Astrocyte of the spinal cord (primary cell): ENCODE measurements around the gene CAPN9.

ENCODE experiments used
- DNase-seq: peaks from one replicate; pipeline ENCODE4 v3.0.0; 2011; ENCODE audit warnings: low read depth, low spot score
- H3K4me3 ChIP-seq: 2 replicates; pipeline ENCODE4 v1.5.1; 2011; ENCODE audit warnings: low read depth, mild to moderate bottlenecking, low read length, moderate library complexity
- in situ Hi-C: cut with HindIII; loops from 2 replicates; pipeline ENCODE4 v1.10.0; 2017; ENCODE audit warnings: low sequenced_read_pairs
- TF ChIP-seq, protein P1 (sequence below): IDR thresholded peaks from 2 replicates; pipeline ENCODE4 v1.5.1; 2012; ENCODE audit warnings: low read depth, mild to moderate bottlenecking, low read length, inconsistent platforms

CAPN9 gene

DNA sequence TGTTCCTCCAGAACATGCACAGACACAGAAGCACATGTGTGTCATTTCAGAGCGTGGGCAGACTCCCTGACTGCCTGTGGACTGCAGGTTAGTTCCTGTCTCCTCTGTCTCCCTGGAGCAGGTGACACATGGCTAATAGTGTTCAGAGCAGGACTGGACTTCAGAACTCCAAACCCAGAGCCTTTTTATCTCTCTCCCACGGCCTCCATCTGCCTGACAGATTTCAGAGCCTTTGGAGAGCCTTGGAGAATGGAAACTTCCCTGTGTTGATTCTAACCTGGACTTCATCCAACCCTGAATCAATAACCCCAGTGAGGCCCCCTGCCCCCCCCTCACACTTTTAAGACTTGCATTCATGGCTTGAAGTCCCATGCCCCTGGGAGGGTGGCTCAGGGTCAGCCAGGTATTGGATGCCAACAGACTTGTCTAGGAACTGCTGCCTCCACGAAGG, 76.8 kb downstream of the CAPN9 start:
- in situ Hi-C loops: no loop called here
- TF ChIP-seq, protein P1, sequence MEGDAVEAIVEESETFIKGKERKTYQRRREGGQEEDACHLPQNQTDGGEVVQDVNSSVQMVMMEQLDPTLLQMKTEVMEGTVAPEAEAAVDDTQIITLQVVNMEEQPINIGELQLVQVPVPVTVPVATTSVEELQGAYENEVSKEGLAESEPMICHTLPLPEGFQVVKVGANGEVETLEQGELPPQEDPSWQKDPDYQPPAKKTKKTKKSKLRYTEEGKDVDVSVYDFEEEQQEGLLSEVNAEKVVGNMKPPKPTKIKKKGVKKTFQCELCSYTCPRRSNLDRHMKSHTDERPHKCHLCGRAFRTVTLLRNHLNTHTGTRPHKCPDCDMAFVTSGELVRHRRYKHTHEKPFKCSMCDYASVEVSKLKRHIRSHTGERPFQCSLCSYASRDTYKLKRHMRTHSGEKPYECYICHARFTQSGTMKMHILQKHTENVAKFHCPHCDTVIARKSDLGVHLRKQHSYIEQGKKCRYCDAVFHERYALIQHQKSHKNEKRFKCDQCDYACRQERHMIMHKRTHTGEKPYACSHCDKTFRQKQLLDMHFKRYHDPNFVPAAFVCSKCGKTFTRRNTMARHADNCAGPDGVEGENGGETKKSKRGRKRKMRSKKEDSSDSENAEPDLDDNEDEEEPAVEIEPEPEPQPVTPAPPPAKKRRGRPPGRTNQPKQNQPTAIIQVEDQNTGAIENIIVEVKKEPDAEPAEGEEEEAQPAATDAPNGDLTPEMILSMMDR: no peak
- DNase-seq: no peak
- no peak overlapping the region for H3K4me3 ChIP-seq

DNA sequence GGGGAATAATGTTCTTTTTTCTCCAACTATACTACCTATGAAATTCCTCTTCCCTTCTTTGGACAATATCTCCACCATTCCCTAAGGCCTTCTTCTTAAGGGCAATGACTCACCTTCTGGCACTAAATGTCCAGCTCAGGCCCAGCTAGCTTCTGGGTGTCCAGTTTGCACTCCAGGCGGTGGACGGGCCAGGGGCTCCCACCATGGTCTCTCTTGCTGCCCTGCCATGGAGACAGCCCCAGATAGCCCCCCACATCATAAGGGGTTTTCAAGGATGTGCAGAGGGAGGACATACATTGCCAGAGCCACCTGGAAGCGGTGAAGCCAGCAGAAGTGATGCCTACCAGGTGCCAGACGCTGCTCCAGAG, 77.3 kb downstream of the CAPN9 start:
- peak; percentile 17 for DNase-seq
- in situ Hi-C loops: no loop called here
- H3K4me3 ChIP-seq: no peak overlapping the region
- TF ChIP-seq, protein P1: no peak

DNA sequence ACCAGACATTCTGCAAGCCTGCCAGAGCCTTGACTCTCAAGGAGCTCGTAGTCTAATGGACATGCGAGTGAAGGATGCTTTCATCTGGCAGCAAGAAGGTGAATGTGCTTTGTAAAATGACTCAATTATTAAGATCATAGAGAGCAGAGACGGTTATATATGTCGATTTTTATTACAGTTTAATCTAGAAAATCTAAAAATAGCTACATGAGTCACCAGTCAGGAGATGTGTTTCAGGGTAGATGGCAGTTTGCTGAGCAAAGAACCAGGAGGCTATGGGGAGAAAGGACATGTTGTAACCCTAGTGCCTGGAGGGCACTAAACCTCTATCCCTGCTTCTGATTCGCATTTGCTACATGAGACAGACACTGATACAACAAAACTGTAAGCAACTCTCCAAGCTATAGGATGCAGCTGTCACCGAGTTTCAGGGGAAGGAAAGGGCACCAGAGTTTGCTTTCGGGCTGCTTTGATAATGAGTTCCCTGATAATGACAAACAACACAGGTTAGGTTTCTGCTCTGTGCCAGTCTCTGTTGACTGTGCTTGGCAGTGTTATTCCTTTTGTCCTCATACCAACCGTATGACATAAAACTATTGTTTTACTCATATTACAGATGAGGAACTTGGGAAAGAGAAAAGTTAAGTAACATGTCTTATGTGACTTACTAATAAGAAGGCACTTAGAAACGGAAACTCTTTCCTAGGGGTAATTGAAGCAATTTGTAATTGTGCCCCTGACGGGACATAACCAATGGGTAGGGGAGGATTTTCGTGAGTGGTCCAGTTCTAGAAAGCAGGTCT, 77.9 kb downstream of the CAPN9 start:
- in situ Hi-C loops: no loop called here
- TF ChIP-seq, protein P1: no peak
- peak; percentile 65 for DNase-seq
- H3K4me3 ChIP-seq: no peak overlapping the region

DNA sequence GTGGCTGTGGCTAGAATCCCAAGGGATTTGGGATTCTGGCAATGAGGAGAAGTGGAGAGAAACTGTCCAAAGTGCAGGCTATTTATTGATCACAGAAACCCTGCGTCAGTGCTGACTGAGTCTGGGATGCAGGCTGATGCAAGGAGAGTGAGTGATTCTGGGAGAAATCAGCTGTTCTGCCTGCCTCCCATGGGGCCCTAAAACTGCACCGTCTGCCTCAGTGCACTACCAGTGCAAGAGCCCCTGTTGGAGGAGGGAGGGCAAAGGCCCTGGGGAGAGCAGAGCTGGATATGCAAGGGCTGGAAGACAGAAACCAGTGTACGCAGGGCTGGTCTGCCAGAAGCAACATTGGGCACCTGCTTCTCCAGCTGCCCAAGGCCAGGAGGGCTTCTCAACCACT, 78.6 kb downstream of the CAPN9 start:
- TF ChIP-seq, protein P1: no peak
- DNase-seq: no peak
- in situ Hi-C loops: no loop called here
- H3K4me3 ChIP-seq: no peak overlapping the region

DNA sequence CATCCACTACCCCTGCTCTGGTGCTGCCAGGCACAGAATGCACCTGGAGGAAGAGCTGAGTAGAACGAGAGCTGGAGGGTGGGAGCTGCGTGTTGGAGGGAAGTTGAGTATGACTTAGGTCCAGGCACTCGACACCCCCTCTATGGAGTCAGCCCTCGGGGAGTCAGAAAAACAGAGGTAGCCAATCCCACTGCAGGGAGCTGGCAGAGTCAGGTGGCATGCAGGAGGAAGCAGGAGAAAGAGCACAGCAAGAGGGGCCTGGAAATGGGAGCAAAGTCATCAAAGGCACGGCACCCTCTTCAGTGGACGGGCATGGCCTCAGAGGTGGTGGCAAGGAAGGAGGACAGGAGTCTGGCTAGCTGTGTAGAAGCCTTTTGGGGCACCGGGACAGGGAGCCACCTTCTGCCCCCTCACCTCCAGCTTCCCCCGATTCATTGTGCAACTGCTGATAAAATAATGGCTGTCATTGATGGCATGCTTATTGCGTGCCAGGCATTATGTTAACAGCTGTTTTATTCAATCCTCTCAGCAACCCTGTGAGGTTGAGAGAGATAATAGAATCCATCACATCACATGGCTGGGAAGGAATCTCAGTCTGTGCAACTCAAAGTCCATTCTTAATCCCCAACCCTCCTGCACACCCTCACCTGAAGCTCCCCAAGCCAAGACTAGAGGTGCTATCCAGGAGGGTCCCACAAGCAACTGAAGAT, 79.1 kb downstream of the CAPN9 start:
- H3K4me3 ChIP-seq: no peak overlapping the region
- in situ Hi-C loops: no loop called here
- TF ChIP-seq, protein P1: no peak
- DNase-seq: no peak

DNA sequence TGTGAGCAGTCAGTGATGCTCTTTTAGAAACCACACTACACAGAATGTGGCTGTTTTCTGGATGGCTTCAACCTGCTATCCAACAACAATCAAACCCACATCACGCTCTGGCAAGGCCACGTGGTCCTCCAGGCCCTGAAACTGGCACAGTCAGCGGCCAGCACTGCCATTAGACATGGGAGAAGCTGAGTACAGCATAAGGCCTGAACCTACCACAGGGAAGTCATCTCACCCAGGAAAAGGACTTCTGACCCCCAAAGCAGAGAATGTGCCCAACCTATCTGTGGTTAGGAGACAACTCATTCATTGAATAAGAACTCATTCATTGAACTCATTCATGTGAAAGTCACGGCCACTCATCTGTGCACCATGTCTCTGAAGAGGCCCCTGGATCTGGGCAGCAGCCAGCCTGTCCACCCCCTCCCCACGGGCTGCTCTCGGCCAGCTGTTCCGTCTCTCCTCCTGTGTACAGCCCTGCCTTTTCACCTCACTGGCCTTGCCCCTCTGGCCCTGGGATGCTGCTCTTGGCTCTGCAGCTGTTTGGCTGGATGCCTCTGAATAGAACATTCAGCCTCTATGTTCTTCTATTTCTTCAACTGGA, 80.0 kb downstream of the CAPN9 start:
- peak; percentile 64 for DNase-seq
- in situ Hi-C loops: no loop called here
- TF ChIP-seq, protein P1: no peak
- no peak overlapping the region for H3K4me3 ChIP-seq
